ENCODE measurements around the gene CYBB. TPM values are rescaled to one million over a fixed set of nuclear protein-coding genes. Genes with fewer than 3 reads are reported as not detected.

CYBB gene
- polyA plus RNA-seq, 2 of the 4 experiments (the other 2 are of a cell fraction) = 0.04 to 0.12 TPM

DNA sequence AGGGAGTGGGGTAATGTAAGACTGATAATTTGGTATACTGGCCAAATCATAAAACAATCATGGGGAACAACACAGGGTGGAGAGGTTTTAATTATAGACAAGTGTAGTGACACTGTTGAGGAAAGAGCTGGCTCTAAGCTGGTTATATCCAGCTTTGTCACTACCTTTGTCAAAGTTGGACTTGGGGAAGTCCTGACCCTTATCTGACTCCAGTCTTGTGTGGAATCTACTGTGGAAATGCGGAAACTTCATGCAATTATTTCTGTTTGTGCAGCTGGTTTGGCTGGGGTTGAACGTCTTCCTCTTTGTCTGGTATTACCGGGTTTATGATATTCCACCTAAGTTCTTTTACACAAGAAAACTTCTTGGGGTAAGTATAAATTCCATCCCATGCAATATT is 2.0 kb downstream of the CYBB start (continued):
- TF ChIP-seq, protein P1, sequence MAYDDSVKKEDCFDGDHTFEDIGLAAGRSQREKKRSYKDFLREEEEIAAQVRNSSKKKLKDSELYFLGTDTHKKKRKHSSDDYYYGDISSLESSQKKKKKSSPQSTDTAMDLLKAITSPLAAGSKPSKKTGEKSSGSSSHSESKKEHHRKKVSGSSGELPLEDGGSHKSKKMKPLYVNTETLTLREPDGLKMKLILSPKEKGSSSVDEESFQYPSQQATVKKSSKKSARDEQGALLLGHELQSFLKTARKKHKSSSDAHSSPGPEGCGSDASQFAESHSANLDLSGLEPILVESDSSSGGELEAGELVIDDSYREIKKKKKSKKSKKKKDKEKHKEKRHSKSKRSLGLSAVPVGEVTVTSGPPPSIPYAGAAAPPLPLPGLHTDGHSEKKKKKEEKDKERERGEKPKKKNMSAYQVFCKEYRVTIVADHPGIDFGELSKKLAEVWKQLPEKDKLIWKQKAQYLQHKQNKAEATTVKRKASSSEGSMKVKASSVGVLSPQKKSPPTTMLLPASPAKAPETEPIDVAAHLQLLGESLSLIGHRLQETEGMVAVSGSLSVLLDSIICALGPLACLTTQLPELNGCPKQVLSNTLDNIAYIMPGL (CRISPR knock-in tag; IDR thresholded peaks at IDR 0.05; ENCODE audit: borderline replicate concordance) = no peak
- TF ChIP-seq HDAC2 (IDR thresholded peaks at IDR 0.05) (no peak), FOXS1 (CRISPR knock-in tag; IDR thresholded peaks at IDR 0.05) (no peak), KDM5A (IDR thresholded peaks at IDR 0.05) (no peak), ZFP36 (IDR thresholded peaks at IDR 0.05; ENCODE audit: borderline replicate concordance, partially characterized antibody) (no peak), RAD21 (conservative IDR thresholded peaks at IDR 0.05 in 1 of 2, IDR thresholded peaks at IDR 0.05 in 1 of 2) (no peak), TFCP2L1 (CRISPR knock-in tag; IDR thresholded peaks at IDR 0.05) (no peak), CHD4 (IDR thresholded peaks at IDR 0.05; ENCODE audit: borderline replicate concordance) (no peak)
- TF ChIP-seq, protein P2, sequence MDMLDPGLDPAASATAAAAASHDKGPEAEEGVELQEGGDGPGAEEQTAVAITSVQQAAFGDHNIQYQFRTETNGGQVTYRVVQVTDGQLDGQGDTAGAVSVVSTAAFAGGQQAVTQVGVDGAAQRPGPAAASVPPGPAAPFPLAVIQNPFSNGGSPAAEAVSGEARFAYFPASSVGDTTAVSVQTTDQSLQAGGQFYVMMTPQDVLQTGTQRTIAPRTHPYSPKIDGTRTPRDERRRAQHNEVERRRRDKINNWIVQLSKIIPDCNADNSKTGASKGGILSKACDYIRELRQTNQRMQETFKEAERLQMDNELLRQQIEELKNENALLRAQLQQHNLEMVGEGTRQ (IDR thresholded peaks at IDR 0.05) = no peak
- TF ChIP-seq, protein P3, sequence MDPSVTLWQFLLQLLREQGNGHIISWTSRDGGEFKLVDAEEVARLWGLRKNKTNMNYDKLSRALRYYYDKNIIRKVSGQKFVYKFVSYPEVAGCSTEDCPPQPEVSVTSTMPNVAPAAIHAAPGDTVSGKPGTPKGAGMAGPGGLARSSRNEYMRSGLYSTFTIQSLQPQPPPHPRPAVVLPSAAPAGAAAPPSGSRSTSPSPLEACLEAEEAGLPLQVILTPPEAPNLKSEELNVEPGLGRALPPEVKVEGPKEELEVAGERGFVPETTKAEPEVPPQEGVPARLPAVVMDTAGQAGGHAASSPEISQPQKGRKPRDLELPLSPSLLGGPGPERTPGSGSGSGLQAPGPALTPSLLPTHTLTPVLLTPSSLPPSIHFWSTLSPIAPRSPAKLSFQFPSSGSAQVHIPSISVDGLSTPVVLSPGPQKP (IDR thresholded peaks at IDR 0.05; ENCODE audit: low read depth, low read length) = no peak

DNA sequence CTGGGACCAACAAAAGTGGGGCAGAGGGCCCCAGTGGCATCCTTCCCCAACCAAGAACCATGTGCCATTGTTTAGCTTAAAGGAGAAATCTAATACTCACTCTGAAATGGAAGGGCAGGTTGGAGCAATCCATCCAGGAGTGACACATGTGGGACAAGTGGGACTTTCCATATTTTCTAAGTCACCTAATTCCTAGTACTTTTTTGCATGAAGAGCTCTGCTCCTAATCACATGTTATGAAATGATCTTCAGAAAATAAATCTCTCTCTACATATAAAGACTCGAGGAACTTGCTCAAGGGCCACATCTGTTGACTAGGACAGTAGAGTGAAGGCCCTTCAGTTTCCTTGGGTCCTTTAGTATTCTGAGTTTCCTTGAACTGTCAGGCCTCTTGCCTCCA is 2.5 kb downstream of the CYBB start:
- TF ChIP-seq HOXA7 (CRISPR knock-in tag; IDR thresholded peaks at IDR 0.05) = no peak
- no peak for TF ChIP-seq CHD2 (IDR thresholded peaks at IDR 0.05; ENCODE audit: low read length, partially characterized antibody)
- TF ChIP-seq, protein P3 (IDR thresholded peaks at IDR 0.05; ENCODE audit: low read depth, low read length) = no peak
- TF ChIP-seq, protein P4, sequence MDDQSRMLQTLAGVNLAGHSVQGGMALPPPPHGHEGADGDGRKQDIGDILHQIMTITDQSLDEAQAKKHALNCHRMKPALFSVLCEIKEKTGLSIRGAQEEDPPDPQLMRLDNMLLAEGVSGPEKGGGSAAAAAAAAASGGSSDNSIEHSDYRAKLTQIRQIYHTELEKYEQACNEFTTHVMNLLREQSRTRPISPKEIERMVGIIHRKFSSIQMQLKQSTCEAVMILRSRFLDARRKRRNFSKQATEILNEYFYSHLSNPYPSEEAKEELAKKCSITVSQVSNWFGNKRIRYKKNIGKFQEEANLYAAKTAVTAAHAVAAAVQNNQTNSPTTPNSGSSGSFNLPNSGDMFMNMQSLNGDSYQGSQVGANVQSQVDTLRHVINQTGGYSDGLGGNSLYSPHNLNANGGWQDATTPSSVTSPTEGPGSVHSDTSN (IDR thresholded peaks at IDR 0.05) = no peak
- TF ChIP-seq, protein P1 (CRISPR knock-in tag; IDR thresholded peaks at IDR 0.05; ENCODE audit: borderline replicate concordance) = no peak
- no peak for TF ChIP-seq ZFP36 (IDR thresholded peaks at IDR 0.05; ENCODE audit: borderline replicate concordance, partially characterized antibody)
- TF ChIP-seq HOXB13 (CRISPR knock-in tag; IDR thresholded peaks at IDR 0.05; ENCODE audit: low read depth) = no peak
- no peak for TF ChIP-seq HOXB5 (CRISPR knock-in tag; IDR thresholded peaks at IDR 0.05)
- no peak for TF ChIP-seq RCOR1 (IDR thresholded peaks at IDR 0.05; ENCODE audit: low read depth, low read length)
- no peak for TF ChIP-seq SREBF2 (IDR thresholded peaks at IDR 0.05)
- no peak for TF ChIP-seq CEBPB (IDR thresholded peaks at IDR 0.05)
- TF ChIP-seq POLR2AphosphoS2 (conservative IDR thresholded peaks at IDR 0.05; ENCODE audit: low read length) = no peak
- no peak for TF ChIP-seq EP300 (IDR thresholded peaks at IDR 0.05)
- TF ChIP-seq, protein P2 (IDR thresholded peaks at IDR 0.05) = no peak
- TF ChIP-seq CBX2 (IDR thresholded peaks at IDR 0.05; ENCODE audit: borderline replicate concordance, low read depth) = no peak
- TF ChIP-seq, protein P5, sequence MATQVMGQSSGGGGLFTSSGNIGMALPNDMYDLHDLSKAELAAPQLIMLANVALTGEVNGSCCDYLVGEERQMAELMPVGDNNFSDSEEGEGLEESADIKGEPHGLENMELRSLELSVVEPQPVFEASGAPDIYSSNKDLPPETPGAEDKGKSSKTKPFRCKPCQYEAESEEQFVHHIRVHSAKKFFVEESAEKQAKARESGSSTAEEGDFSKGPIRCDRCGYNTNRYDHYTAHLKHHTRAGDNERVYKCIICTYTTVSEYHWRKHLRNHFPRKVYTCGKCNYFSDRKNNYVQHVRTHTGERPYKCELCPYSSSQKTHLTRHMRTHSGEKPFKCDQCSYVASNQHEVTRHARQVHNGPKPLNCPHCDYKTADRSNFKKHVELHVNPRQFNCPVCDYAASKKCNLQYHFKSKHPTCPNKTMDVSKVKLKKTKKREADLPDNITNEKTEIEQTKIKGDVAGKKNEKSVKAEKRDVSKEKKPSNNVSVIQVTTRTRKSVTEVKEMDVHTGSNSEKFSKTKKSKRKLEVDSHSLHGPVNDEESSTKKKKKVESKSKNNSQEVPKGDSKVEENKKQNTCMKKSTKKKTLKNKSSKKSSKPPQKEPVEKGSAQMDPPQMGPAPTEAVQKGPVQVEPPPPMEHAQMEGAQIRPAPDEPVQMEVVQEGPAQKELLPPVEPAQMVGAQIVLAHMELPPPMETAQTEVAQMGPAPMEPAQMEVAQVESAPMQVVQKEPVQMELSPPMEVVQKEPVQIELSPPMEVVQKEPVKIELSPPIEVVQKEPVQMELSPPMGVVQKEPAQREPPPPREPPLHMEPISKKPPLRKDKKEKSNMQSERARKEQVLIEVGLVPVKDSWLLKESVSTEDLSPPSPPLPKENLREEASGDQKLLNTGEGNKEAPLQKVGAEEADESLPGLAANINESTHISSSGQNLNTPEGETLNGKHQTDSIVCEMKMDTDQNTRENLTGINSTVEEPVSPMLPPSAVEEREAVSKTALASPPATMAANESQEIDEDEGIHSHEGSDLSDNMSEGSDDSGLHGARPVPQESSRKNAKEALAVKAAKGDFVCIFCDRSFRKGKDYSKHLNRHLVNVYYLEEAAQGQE (IDR thresholded peaks at IDR 0.05) = no peak
- no peak for TF ChIP-seq NPAS2 (CRISPR knock-in tag; IDR thresholded peaks at IDR 0.05; ENCODE audit: borderline replicate concordance)
- no peak for TF ChIP-seq TP53 (CRISPR knock-in tag; IDR thresholded peaks at IDR 0.05)
- ChIA-PET CTCF (interaction anchor here (0.6 to 0.9 kb wide), 2 partner anchors 37 to 42 kb away, joined by 3 read pairs; no protein-coding TSS in a partner anchor), POLR2A (no interaction called here)
- ATAC-seq = no peak
- FAIRE-seq = peak; percentile 46
- WGBS (ENCODE audit: missing lambda C conversion rate) = 17% methylated on average over 1 of the region's 1 CpG
- no peaks in the 10 kb centered on the region for H3K4me1 ChIP-seq
- no peak for DNase-seq (ENCODE audit: low read depth in 1 of 2, low spot score in 1 of 2)
- H3K9me3 ChIP-seq = no peaks in the 10 kb centered on the region
- H3K27ac ChIP-seq = no peak overlapping the region
- H3K4me3 ChIP-seq = no peak overlapping the region
- no peak overlapping the region for H3K4me2 ChIP-seq
